Activated B cell treated with CpG ODN at 0.5 μM for 24 hours (primary cell): ENCODE data around the gene IMPDH2. TPM values are rescaled to one million over a fixed set of nuclear protein-coding genes. Genes with fewer than 3 reads are reported as not detected.

Experiments used
- ATAC-seq: fragments of 200-7000 bp; cut with Tn5 transposase; one replicate; pipeline ENCODE4 v1.10.0; 2021; ENCODE audit warnings: low read depth, mild to moderate bottlenecking, moderate library complexity
- CTCF ChIA-PET: fragments of 350-600 bp; sonication (Branson Sonifier 250); formaldehyde crosslinking; loops from one replicate; lab custom pipeline; 2021; ENCODE audit warnings: antibody characterized with exemption; lab: Charles Lee
- POLR2A ChIA-PET: fragments of 350-600 bp; sonication (Branson Sonifier 250); formaldehyde crosslinking; loops from one replicate; lab custom pipeline; 2021; ENCODE audit warnings: antibody characterized with exemption; lab: Charles Lee
- DNase-seq: peaks from one replicate; pipeline ENCODE4 v3.0.0; 2022
- H3K27ac Mint-ChIP-seq: one replicate; pipeline ENCODE4 v1.8.0; 2020; ENCODE audit warnings: mixed read lengths
- H3K27me3 Mint-ChIP-seq: one replicate; pipeline ENCODE4 v1.8.0; 2021; ENCODE audit warnings: mixed read lengths
- H3K36me3 Mint-ChIP-seq: one replicate; pipeline ENCODE4 v1.8.0; 2021; ENCODE audit warnings: low read depth, mixed read lengths
- H3K4me1 Mint-ChIP-seq: one replicate; pipeline ENCODE4 v1.8.0; 2021; ENCODE audit warnings: mixed read lengths
- H3K4me3 Mint-ChIP-seq: one replicate; pipeline ENCODE4 v1.8.0; 2020; ENCODE audit warnings: mild to moderate bottlenecking, mixed read lengths
- H3K9me3 Mint-ChIP-seq: one replicate; pipeline ENCODE4 v1.8.0; 2020; ENCODE audit warnings: mixed read lengths
- intact Hi-C: fragments of 100-400 bp; cut with micrococcal nuclease; formaldehyde crosslinking; loops from one replicate; pipeline ENCODE4 v1.15.1; 2024
- total RNA-seq: library from RNA; stranded (reverse); gene quantifications from 2 replicates; pipeline ENCODE4 v1.2.3, GENCODE V29; 2022
- TF ChIP-seq, protein P1 (sequence below): fragments of 200-600 bp; IDR thresholded peaks from one replicate; pipeline ENCODE4 v1.8.0; 2022; ENCODE audit warnings: antibody characterized with exemption, mild to moderate bottlenecking

Gene IMPDH2
- total RNA-seq, result 387 and 414 TPM in 2 replicates

DNA sequence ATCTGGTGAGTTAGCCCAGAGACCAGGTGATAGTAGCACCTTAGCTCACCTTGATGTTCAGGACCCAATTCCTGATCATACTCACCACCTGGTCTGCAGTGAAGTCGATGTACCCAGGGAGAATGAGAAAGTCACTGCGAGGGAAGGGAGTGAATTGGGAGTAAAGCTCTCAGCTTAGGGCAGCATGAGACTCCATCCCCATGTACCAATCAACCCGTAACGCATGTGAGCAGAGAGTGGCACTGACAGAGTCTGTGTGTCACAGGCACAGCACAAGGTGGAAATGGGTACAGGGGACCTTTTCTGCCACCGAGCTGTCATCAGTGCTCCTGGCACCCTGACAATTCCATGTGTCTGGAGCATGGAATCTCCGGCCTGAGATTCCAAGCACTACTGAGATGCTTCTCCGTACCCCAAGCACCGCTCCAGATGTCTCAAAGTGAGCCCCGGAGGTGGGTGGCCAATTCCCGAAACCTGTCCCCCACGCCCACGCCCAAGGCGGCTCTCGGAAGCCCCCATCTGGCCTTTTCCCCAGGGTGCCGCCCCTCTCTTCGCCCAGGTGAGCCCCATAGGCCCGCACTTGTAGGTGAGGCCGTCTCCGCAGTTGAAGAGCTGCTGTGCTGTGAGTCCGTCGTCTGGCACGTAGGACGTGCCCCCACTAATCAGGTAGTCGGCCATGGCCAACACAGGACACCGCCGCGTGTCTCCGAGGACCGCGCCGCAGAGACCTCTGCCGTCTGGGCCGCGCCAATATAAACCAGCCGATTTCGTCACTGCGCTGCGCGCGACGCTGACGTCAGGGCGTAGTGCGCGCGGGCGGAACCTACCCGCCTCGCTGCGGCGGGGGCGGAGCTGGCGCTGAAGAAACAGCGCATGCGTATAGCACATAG lies at the start of gene IMPDH2:
Gene IMPDH2 (minus strand): TSS at position 726 of the 890 bp plus-strand sequence. CDS start 48 bp downstream, at position 678.
- CTCF ChIA-PET, result interaction anchor here (0.6 to 1.7 kb wide), 7 partner anchors 8 to 65 kb away, joined by 3 to 17 read pairs (median 5); partner anchors contain the start of genes DALRD3, QRICH1 and WDR6
- H3K4me3 Mint-ChIP-seq, result peak within 1 kb of the TSS; percentile 93
- H3K9me3 Mint-ChIP-seq, result no peaks in the 10 kb centered on the region
- TF ChIP-seq, protein P1, sequence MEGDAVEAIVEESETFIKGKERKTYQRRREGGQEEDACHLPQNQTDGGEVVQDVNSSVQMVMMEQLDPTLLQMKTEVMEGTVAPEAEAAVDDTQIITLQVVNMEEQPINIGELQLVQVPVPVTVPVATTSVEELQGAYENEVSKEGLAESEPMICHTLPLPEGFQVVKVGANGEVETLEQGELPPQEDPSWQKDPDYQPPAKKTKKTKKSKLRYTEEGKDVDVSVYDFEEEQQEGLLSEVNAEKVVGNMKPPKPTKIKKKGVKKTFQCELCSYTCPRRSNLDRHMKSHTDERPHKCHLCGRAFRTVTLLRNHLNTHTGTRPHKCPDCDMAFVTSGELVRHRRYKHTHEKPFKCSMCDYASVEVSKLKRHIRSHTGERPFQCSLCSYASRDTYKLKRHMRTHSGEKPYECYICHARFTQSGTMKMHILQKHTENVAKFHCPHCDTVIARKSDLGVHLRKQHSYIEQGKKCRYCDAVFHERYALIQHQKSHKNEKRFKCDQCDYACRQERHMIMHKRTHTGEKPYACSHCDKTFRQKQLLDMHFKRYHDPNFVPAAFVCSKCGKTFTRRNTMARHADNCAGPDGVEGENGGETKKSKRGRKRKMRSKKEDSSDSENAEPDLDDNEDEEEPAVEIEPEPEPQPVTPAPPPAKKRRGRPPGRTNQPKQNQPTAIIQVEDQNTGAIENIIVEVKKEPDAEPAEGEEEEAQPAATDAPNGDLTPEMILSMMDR, result no peak
- peak within 1 kb of the TSS; percentile 94 for H3K27ac Mint-ChIP-seq
- H3K36me3 Mint-ChIP-seq, result peaks cover 79% of the 10 kb centered on the region
- peak; percentile 91 for DNase-seq
- POLR2A ChIA-PET, result interaction anchor here (0.5 to 14.9 kb wide), 32 partner anchors 8 to 941 kb away, joined by 3 to 372 read pairs (median 4); partner anchors contain the start of genes ARIH2, CCDC51, DALRD3 and IP6K2
- intact Hi-C loops, result loop anchor here (1.0 to 10.0 kb wide), 5 partner anchors 8 to 1266 kb away; partner anchors contain the start of genes HYAL3, IFRD2, NAA80 and QRICH1
- H3K4me1 Mint-ChIP-seq, result peaks cover 49% of the 10 kb centered on the region
- H3K27me3 Mint-ChIP-seq, result no peaks in the 10 kb centered on the region
- ATAC-seq, result peak; percentile 90

DNA sequence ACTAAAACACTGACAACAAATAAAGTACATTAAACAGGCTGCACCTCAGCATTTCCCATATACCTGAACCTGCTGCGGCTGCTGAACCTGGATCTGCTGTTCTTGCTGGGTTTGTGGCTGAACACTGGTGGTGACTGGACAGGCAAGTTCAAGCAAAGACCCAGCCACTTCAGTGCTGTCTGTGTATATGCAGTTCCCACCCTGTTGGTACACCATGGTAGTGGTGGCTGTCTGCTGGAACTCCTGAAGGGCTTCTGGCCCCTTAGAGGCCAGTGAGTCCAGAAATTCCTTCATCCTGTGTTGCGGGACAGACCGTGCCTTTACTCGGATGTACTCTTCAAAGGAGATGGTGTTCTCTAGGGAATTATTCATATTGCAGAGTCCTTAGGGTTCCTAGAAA lies 47.4 kb upstream of the IMPDH2 start:
- ATAC-seq (no peak), DNase-seq (no peak)
- Mint-ChIP-seq H3K4me1 (peaks cover 12% of the 10 kb centered on the region), H3K27me3 (no peaks in the 10 kb centered on the region), H3K27ac (no peak overlapping the region), H3K4me3 (no peak overlapping the region), H3K36me3 (peaks cover 60% of the 10 kb centered on the region), H3K9me3 (no peaks in the 10 kb centered on the region)
- CTCF ChIA-PET, result no interaction called here
- POLR2A ChIA-PET, result interaction anchor here (0.6 to 1.2 kb wide), 2 partner anchors 18 to 48 kb away, joined by 3 to 4 read pairs; partner anchors contain the start of genes IMPDH2 and QRICH1
- TF ChIP-seq, protein P1, result no peak
- intact Hi-C loops, result loop anchor here (5.0 kb wide), 1 partner anchor 34 kb away; no protein-coding TSS in a partner anchor

DNA sequence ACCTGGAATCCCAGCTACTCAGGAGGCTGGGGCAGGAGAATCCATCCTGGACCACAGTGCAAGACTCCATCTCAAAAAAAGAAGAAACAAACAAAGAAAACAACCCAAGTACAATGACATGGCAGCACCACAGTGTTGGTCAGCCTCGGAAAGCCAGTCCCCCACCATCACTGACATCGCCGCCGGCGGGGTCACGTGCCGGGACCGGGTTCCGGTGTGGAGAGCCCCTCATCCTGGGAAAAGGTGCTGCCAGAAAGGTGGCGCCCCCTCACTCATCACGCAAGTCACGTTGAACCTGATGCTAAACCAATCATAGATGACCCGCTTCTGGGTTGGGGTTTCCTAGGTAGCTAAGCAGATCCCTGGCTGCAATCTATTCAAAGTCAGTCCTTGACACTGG lies 46.9 kb upstream of the IMPDH2 start:
- no peaks in the 10 kb centered on the region for H3K9me3 Mint-ChIP-seq
- no peak overlapping the region for H3K4me3 Mint-ChIP-seq
- POLR2A ChIA-PET, result interaction anchor here (0.6 to 1.2 kb wide), 2 partner anchors 18 to 47 kb away, joined by 3 to 4 read pairs; partner anchors contain the start of genes IMPDH2 and QRICH1
- ATAC-seq, result no peak
- H3K4me1 Mint-ChIP-seq, result peaks cover 11% of the 10 kb centered on the region
- DNase-seq, result no peak
- intact Hi-C loops, result loop anchor here (5.0 kb wide), 1 partner anchor 34 kb away; no protein-coding TSS in a partner anchor
- CTCF ChIA-PET, result no interaction called here
- TF ChIP-seq, protein P1, result no peak
- no peaks in the 10 kb centered on the region for H3K27me3 Mint-ChIP-seq
- H3K27ac Mint-ChIP-seq, result no peak overlapping the region
- H3K36me3 Mint-ChIP-seq, result peaks cover 65% of the 10 kb centered on the region

DNA sequence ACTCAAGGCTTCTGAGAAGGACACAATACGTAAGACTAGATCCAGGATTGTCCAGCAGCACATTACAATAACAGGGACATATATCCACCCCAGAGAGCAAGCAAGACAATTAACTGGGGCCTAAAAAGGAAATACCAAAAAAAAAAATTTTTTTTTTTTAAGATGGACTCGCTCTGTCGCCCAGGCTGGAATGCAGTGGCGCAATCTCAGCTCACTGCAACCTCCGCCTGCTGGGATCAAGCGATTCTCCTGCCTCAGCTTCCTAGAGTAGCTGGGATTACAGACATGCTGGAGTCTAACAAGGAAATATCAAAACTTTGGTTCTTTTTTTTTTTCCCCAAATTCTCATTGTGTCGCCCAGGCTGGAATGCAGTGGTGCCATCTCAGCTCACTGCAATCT lies 28.8 kb upstream of the IMPDH2 start:
- intact Hi-C loops, result no loop called here
- CTCF ChIA-PET, result no interaction called here
- no peaks in the 10 kb centered on the region for H3K9me3 Mint-ChIP-seq
- POLR2A ChIA-PET, result interaction anchor here (0.7 kb wide), 1 partner anchor 28 kb away, joined by 4 read pairs; no protein-coding TSS in a partner anchor
- peaks cover 72% of the 10 kb centered on the region for H3K36me3 Mint-ChIP-seq
- no peak overlapping the region for H3K4me3 Mint-ChIP-seq
- no peak overlapping the region for H3K27ac Mint-ChIP-seq
- no peaks in the 10 kb centered on the region for H3K4me1 Mint-ChIP-seq
- TF ChIP-seq, protein P1, result no peak
- ATAC-seq, result no peak
- DNase-seq, result no peak
- no peaks in the 10 kb centered on the region for H3K27me3 Mint-ChIP-seq

GRCh38 chr3:49057268-49057667 lies 28.1 kb upstream of the IMPDH2 start:
- CTCF ChIA-PET, result no interaction called here
- Mint-ChIP-seq H3K4me3 (no peak overlapping the region), H3K4me1 (no peaks in the 10 kb centered on the region), H3K9me3 (no peaks in the 10 kb centered on the region), H3K36me3 (peaks cover 74% of the 10 kb centered on the region), H3K27me3 (no peaks in the 10 kb centered on the region), H3K27ac (no peak overlapping the region)
- DNase-seq, result no peak
- no peak for ATAC-seq
- POLR2A ChIA-PET, result no interaction called here
- TF ChIP-seq, protein P1, result no peak
- intact Hi-C loops, result no loop called here
